Natural killer cell (primary cell): Measurements from ENCODE around the gene DMRTC1. TPM values are rescaled to one million over a fixed set of nuclear protein-coding genes. Genes with fewer than 3 reads are reported as not detected.
"Not testable (repeated sequence)": the region's sequence is repeated elsewhere in the genome, so short reads cannot be mapped to it uniquely, and the experiment has no call there.

Experiments used
- ATAC-seq, 3 donors: fragments of 150-1000 bp in 2 of 3; fragments of 200-7000 bp in 1 of 3; cut with Tn5 transposase; 1 replicate in 1 of 3; 2 replicates in 2 of 3; pipeline ENCODE4 v1.10.0; 2021; ENCODE audit warnings: mild to moderate bottlenecking in 2 of 3, moderate library complexity in 2 of 3
- DNase-seq, 2 donors: peaks; one replicate each; pipeline versions ENCODE4 v3.0.0 to v3.0.0-alpha.2; 2013 to 2021; ENCODE audit warnings: mixed read lengths in 1 of 2
- H3K27ac ChIP-seq: one replicate; pipeline ENCODE4 v1.5.1; 2013; ENCODE audit warnings: mild to moderate bottlenecking, low read length
- H3K27me3 ChIP-seq: one replicate; pipeline ENCODE4 v1.6.1; 2013; ENCODE audit warnings: low read length; ENCODE audit not compliant: control insufficient read depth, insufficient read depth
- H3K36me3 ChIP-seq: one replicate; pipeline ENCODE4 v1.6.1; 2013; ENCODE audit warnings: low read length; ENCODE audit not compliant: control insufficient read depth, insufficient read depth
- H3K4me1 ChIP-seq: one replicate; pipeline ENCODE4 v1.6.1; 2013; ENCODE audit warnings: low read length; ENCODE audit not compliant: control insufficient read depth, insufficient read depth
- H3K4me3 ChIP-seq: one replicate; pipeline ENCODE4 v1.5.1; 2013; ENCODE audit warnings: low read length
- H3K9me3 ChIP-seq: one replicate; pipeline ENCODE4 v1.6.1; 2013; ENCODE audit warnings: low read length; ENCODE audit not compliant: control insufficient read depth, insufficient read depth
- H3K27ac Mint-ChIP-seq, 2 donors: one replicate each; pipeline ENCODE4 v1.8.0; 2022; ENCODE audit warnings: mild to moderate bottlenecking in 2 of 2, mixed read lengths in 2 of 2, moderate library complexity in 1 of 2
- H3K27me3 Mint-ChIP-seq, 2 donors: one replicate each; pipeline ENCODE4 v1.8.0; 2022; ENCODE audit warnings: low read depth in 2 of 2, mixed read lengths in 2 of 2
- H3K36me3 Mint-ChIP-seq: one replicate; pipeline ENCODE4 v1.8.0; 2022; ENCODE audit warnings: mixed read lengths
- H3K4me1 Mint-ChIP-seq, 2 donors: one replicate each; pipeline ENCODE4 v1.8.0; 2022; ENCODE audit warnings: mixed read lengths in 2 of 2
- H3K4me3 Mint-ChIP-seq: one replicate; pipeline ENCODE4 v1.8.0; 2022; ENCODE audit warnings: mild to moderate bottlenecking, moderate library complexity, mixed read lengths
- H3K9me3 Mint-ChIP-seq, 2 donors: one replicate each; pipeline ENCODE4 v1.8.0; 2022; ENCODE audit warnings: mixed read lengths in 2 of 2
- WGBS: methylation state at CpG from one replicate; pipeline ENCODE4 v1.1.7; 2013; ENCODE audit warnings: missing lambda C conversion rate; ENCODE audit not compliant: insufficient coverage; 5-methylcytosine and 5-hydroxymethylcytosine counted together
- intact Hi-C: fragments of 100-400 bp; cut with micrococcal nuclease; formaldehyde crosslinking; loops from one replicate; pipeline ENCODE4 v1.14.2; 2022
- total RNA-seq, 4 donors: library from RNA; stranded (reverse); fragments of 120-200 nt in 1 of 4; gene quantifications; one replicate each; pipeline versions ENCODE4 v1.2.3 to v1.2.4, GENCODE V29; 2013 to 2022

DMRTC1 gene
- total RNA-seq, 3 donors from 2014 or later (not counting 1 experiment from before 2014, with no cell fraction given), result not detected

- DNase-seq, H3K4me1 ChIP-seq, ATAC-seq, H3K9me3 Mint-ChIP-seq, H3K36me3 ChIP-seq, H3K27me3 Mint-ChIP-seq, H3K4me3 ChIP-seq, H3K27me3 ChIP-seq, intact Hi-C loops, H3K27ac Mint-ChIP-seq, H3K9me3 ChIP-seq, H3K4me1 Mint-ChIP-seq, H3K36me3 Mint-ChIP-seq, H3K27ac ChIP-seq, H3K4me3 Mint-ChIP-seq: not testable (repeated sequence)
- no CpG with 5 or more reads among the region's 8 CpGs for WGBS
Measured at GRCh38 chrX:72936882-72937455, 6.7 kb downstream of the DMRTC1 start.

GRCh38 chrX:72936455-72936854, 7.2 kb downstream of the DMRTC1 start:
- H3K4me1 Mint-ChIP-seq, ATAC-seq, H3K36me3 ChIP-seq, H3K27ac ChIP-seq, H3K4me3 ChIP-seq, H3K9me3 ChIP-seq, H3K27ac Mint-ChIP-seq, H3K4me1 ChIP-seq, H3K27me3 ChIP-seq, intact Hi-C loops, H3K4me3 Mint-ChIP-seq, H3K9me3 Mint-ChIP-seq, H3K27me3 Mint-ChIP-seq, DNase-seq, H3K36me3 Mint-ChIP-seq: not testable (repeated sequence)
- WGBS, result no CpG with 5 or more reads among the region's 7 CpGs

- H3K9me3 Mint-ChIP-seq, H3K4me1 Mint-ChIP-seq, H3K27me3 Mint-ChIP-seq, H3K4me3 Mint-ChIP-seq, H3K4me1 ChIP-seq, H3K27ac Mint-ChIP-seq, H3K27me3 ChIP-seq, H3K36me3 ChIP-seq, H3K27ac ChIP-seq, ATAC-seq, intact Hi-C loops, H3K9me3 ChIP-seq, DNase-seq, H3K36me3 Mint-ChIP-seq, H3K4me3 ChIP-seq: not testable (repeated sequence)
- WGBS, result no CpG with 5 or more reads among the region's 1 CpG
Measured at GRCh38 chrX:72932283-72932682, 11.4 kb downstream of the DMRTC1 start.

DNA sequence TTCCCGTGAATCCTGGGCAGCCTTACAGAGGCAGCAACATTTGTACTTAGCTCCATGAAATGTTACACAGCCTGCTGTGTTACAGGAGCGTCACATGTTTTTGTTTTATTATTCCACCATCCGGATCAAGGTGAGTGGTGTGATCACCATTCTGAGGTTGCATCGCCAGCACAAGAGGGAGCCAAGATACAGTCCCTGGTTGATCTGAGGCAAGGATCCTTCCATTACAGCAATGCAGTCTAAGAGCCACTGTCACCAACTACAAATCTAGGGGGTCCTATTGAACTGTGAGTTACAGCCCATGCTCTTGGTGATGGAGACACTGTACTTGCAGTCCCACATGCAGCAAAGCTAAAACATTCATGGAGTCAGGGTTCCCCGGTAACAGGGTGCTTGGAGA, 27.5 kb downstream of the DMRTC1 start:
- no CpG with 5 or more reads among the region's 5 CpGs for WGBS
- intact Hi-C loops, H3K36me3 Mint-ChIP-seq, H3K27ac Mint-ChIP-seq, H3K4me3 ChIP-seq, ATAC-seq, H3K27me3 ChIP-seq, H3K27ac ChIP-seq, H3K27me3 Mint-ChIP-seq, H3K4me3 Mint-ChIP-seq, H3K4me1 Mint-ChIP-seq, H3K4me1 ChIP-seq, H3K36me3 ChIP-seq, H3K9me3 Mint-ChIP-seq, H3K9me3 ChIP-seq, DNase-seq: not testable (repeated sequence)

DNA sequence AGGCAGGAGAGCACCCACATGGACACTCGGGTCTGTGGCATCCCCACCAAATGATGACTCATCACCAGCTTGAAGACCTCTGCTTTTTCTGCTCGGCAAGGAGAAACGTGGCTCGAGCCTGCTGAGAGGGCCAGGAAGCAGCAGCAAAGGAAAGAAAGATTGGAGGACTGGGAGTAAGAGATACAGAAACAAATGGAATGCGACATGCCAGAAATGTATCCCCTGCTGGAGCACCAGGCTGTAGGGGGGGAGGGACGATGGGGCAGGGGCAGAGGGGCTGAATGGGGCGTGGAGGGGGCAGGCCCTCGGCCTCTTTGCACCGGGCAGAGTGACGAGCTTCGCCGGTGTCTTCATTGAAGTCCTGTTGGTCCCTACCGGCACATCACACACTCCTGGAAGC, 31.3 kb downstream of the DMRTC1 start, which contains the start of gene FAM236C:
Gene FAM236C, plus strand, starts transcription at position 301 of the 400 bp plus-strand sequence. CDS start 100 bp downstream, outside the sequence.
- H3K4me3 Mint-ChIP-seq, H3K36me3 ChIP-seq, H3K4me3 ChIP-seq, H3K27ac Mint-ChIP-seq, intact Hi-C loops, H3K27me3 ChIP-seq, H3K4me1 Mint-ChIP-seq, H3K27ac ChIP-seq, H3K9me3 ChIP-seq, DNase-seq, H3K9me3 Mint-ChIP-seq, ATAC-seq, H3K27me3 Mint-ChIP-seq, H3K4me1 ChIP-seq, H3K36me3 Mint-ChIP-seq: not testable (repeated sequence)
- no CpG with 5 or more reads among the region's 13 CpGs for WGBS

- H3K4me3 ChIP-seq, H3K9me3 Mint-ChIP-seq, H3K27ac Mint-ChIP-seq, H3K4me3 Mint-ChIP-seq, DNase-seq, H3K27me3 Mint-ChIP-seq, H3K27ac ChIP-seq, intact Hi-C loops, H3K27me3 ChIP-seq, H3K9me3 ChIP-seq, H3K4me1 Mint-ChIP-seq, H3K4me1 ChIP-seq, H3K36me3 ChIP-seq, ATAC-seq, H3K36me3 Mint-ChIP-seq: not testable (repeated sequence)
- no CpG with 5 or more reads among the region's 14 CpGs for WGBS
Measured at GRCh38 chrX:72889740-72890139, 53.9 kb downstream of the DMRTC1 start.

- H3K4me3 Mint-ChIP-seq, H3K27ac ChIP-seq, H3K36me3 ChIP-seq, intact Hi-C loops, H3K9me3 ChIP-seq, H3K4me1 ChIP-seq, H3K4me3 ChIP-seq, H3K27me3 Mint-ChIP-seq, H3K9me3 Mint-ChIP-seq, H3K4me1 Mint-ChIP-seq, H3K27me3 ChIP-seq, H3K36me3 Mint-ChIP-seq, H3K27ac Mint-ChIP-seq, ATAC-seq, DNase-seq: not testable (repeated sequence)
- WGBS, result no CpG with 5 or more reads among the region's 2 CpGs
Measured at GRCh38 chrX:72882898-72883297, 60.7 kb downstream of the DMRTC1 start.

GRCh38 chrX:72837532-72837931, 106.1 kb downstream of the DMRTC1 start:
- DNase-seq, H3K27me3 Mint-ChIP-seq, H3K27ac Mint-ChIP-seq, H3K36me3 ChIP-seq, H3K36me3 Mint-ChIP-seq, H3K9me3 Mint-ChIP-seq, H3K9me3 ChIP-seq, ATAC-seq, H3K27me3 ChIP-seq, H3K4me3 Mint-ChIP-seq, H3K4me1 ChIP-seq, H3K4me3 ChIP-seq, intact Hi-C loops, H3K4me1 Mint-ChIP-seq, H3K27ac ChIP-seq: not testable (repeated sequence)
- WGBS, result no CpG with 5 or more reads among the region's 2 CpGs
